Motor neuron (in vitro differentiated cells): Measurements from ENCODE around the gene C16orf90. TPM values are rescaled to one million over a fixed set of nuclear protein-coding genes. Genes with fewer than 3 reads are reported as not detected.
A peak's percentile ranks its signal among the peaks of the same experiment; 100 is the strongest.
"Not testable (repeated sequence)": the region's sequence is repeated elsewhere in the genome, so short reads cannot be mapped to it uniquely, and the experiment has no call there.

Experiments
- ATAC-seq, 8 experiments: fragments of 200-7000 bp; cut with Tn5 transposase; replicated peaks in 6 of 8; 2 replicates each; pipeline ENCODE4 v1.8.0; 2021; ENCODE audit warnings: mild to moderate bottlenecking in 8 of 8, moderate library complexity in 8 of 8
- H3K27ac ChIP-seq, 2 donors: fragments of 250-450 bp; sonication (Bioruptor Pico); 2 replicates each; pipeline ENCODE4 v1.9.0; 2021; ENCODE audit warnings: antibody characterized with exemption in 2 of 2, mild to moderate bottlenecking in 2 of 2, moderate library complexity in 1 of 2
- H3K4me1 ChIP-seq, 2 donors: fragments of 250-450 bp; sonication (Bioruptor Pico); replicated peaks in 1 of 2; 2 replicates each; pipeline ENCODE4 v1.6.1; 2021; ENCODE audit warnings: antibody characterized with exemption in 2 of 2, mild to moderate bottlenecking in 2 of 2, moderate library complexity in 1 of 2
- H3K4me3 ChIP-seq, 5 donors: fragments of 250-450 bp; sonication (Bioruptor Pico); 2 replicates each; pipeline ENCODE4 v1.9.0; 2021; ENCODE audit warnings: antibody characterized with exemption in 5 of 5, mild to moderate bottlenecking in 5 of 5, moderate library complexity in 4 of 5
- WGBS, 10 experiments: fragments of 450-650 bp; shearing (Covaris generic); methylation state at CpG; one replicate each; pipeline ENCODE4 v1.0.0; 2022; 5-methylcytosine and 5-hydroxymethylcytosine counted together
- in situ Hi-C, 9 experiments: fragments of 400-800 bp; cut with MboI; loops; one replicate each; pipeline ENCODE4 v1.15.0; 2021; ENCODE audit warnings: low sequenced_read_pairs in 9 of 9, low pct_unique_long_range_greater_than_20kb in 2 of 9; ENCODE audit not compliant: unreplicated experiment in 9 of 9
- total RNA-seq, 8 experiments: library from RNA; unstranded; fragments of 300-600 nt; gene quantifications; 2 replicates each; pipeline versions ENCODE4 v1.2.3 to v1.2.4, GENCODE V29; 2022

The C16orf90 gene
- total RNA-seq, 8 experiments from 2014 or later: 0.11 to 0.47 (median 0.29) TPM; not detected in 5

- H3K4me1 ChIP-seq: peaks cover 5 to 6% of the 10 kb centered on the region in 2 donors
- ATAC-seq: peak in 1 of 8 experiments; percentile 3
- WGBS, 10 experiments: 67 to 100% (median 94%) methylated on average over 1 to 5 of the region's 6 CpGs; no CpG with 5 or more reads in 2 of the 10 experiments
- H3K4me3 ChIP-seq: no peak overlapping the region
- in situ Hi-C loops: no loop called here
- no peak overlapping the region for H3K27ac ChIP-seq
Measured at GRCh38 chr16:3503523-3503922, 8.2 kb upstream of the C16orf90 start.

GRCh38 chr16:3501783-3502400 is 6.6 kb upstream of the C16orf90 start:
- Histone ChIP-seq H3K27ac (peak overlapping the region in 1 of 2 donors; percentile 7), H3K4me3 (peak overlapping the region; percentile 57 to 76 (median 67)), H3K4me1 (peaks cover 5 to 6% of the 10 kb centered on the region in 2 donors)
- 24 to 100% (median 71%) methylated on average over 3 to 17 of the region's 22 CpGs for WGBS, 10 experiments
- in situ Hi-C loops: no loop called here
- no peak for ATAC-seq

- peak in 1 of 8 experiments; percentile 13 for ATAC-seq
- in situ Hi-C loops: not testable (repeated sequence)
Measured at GRCh38 chr16:3501412-3501761, 6.1 kb upstream of the C16orf90 start.

GRCh38 chr16:3498988-3499387 is 3.7 kb upstream of the C16orf90 start:
- Histone ChIP-seq H3K4me3 (no peak overlapping the region), H3K27ac (no peak overlapping the region), H3K4me1 (peaks cover 5 to 6% of the 10 kb centered on the region in 2 donors)
- in situ Hi-C loops: no loop called here
- 70 to 100% (median 95%) methylated on average over 1 to 15 of the region's 16 CpGs; no CpG with 5 or more reads in 1 of the 10 experiments for WGBS, 10 experiments
- no peak for ATAC-seq

More at GRCh38 chr16:3501412-3501761, 6.1 kb upstream of the C16orf90 start:
- Histone ChIP-seq H3K4me3 (peak overlapping the region; percentile 57 to 76 (median 67)), H3K27ac (peak overlapping the region; percentile 7 to 67)
- 0 to 100% (median 10%) methylated on average over 1 to 21 of the region's 24 CpGs; no CpG with 5 or more reads in 1 of the 10 experiments for WGBS, 10 experiments
- not testable (repeated sequence) for H3K4me1 ChIP-seq

- Histone ChIP-seq H3K4me3 (no peak overlapping the region), H3K4me1 (peaks cover 5 to 6% of the 10 kb centered on the region in 2 donors), H3K27ac (no peak overlapping the region)
- WGBS, 10 experiments: 98 to 100% (median 98%) methylated on average over 1 to 4 of the region's 4 CpGs; no CpG with 5 or more reads in 7 of the 10 experiments
- in situ Hi-C loops: no loop called here
- ATAC-seq: no peak
Measured at GRCh38 chr16:3497771-3498170, 2.5 kb upstream of the C16orf90 start.

GRCh38 chr16:3496386-3496785 is 1.1 kb upstream of the C16orf90 start:
- in situ Hi-C loops: no loop called here
- Histone ChIP-seq H3K27ac (no peak overlapping the region), H3K4me1 (no peaks in the 10 kb centered on the region), H3K4me3 (no peak overlapping the region)
- ATAC-seq: no peak
- 90 to 100% (median 94%) methylated on average over 1 to 12 of the region's 30 CpGs; no CpG with 5 or more reads in 4 of the 10 experiments for WGBS, 10 experiments

GRCh38 chr16:3494386-3494973 is 809 bp downstream of the C16orf90 start:
- peak in 3 of 8 experiments; percentile 21 to 26 (median 23) for ATAC-seq
- Histone ChIP-seq H3K4me3 (no peak overlapping the region), H3K27ac (no peak overlapping the region), H3K4me1 (no peaks in the 10 kb centered on the region)
- in situ Hi-C loops: no loop called here
- no CpG with 5 or more reads among the region's 16 CpGs for WGBS, 10 experiments

- H3K4me3 ChIP-seq: no peak overlapping the region
- no peak overlapping the region for H3K27ac ChIP-seq
- ATAC-seq: no peak
- no peaks in the 10 kb centered on the region for H3K4me1 ChIP-seq
- 100% methylated on average over 3 of the region's 10 CpGs; no CpG with 5 or more reads in 9 of the 10 experiments for WGBS, 10 experiments
- in situ Hi-C loops: no loop called here
Measured at GRCh38 chr16:3492356-3492755, 2.9 kb downstream of the C16orf90 start.

- Histone ChIP-seq H3K4me1 (no peaks in the 10 kb centered on the region), H3K27ac (no peak overlapping the region), H3K4me3 (no peak overlapping the region)
- peak in 4 of 8 experiments; percentile 11 to 21 (median 16) for ATAC-seq
- in situ Hi-C loops: no loop called here
- WGBS, 10 experiments: 60 to 100% (median 75%) methylated on average over 1 to 10 of the region's 17 CpGs; no CpG with 5 or more reads in 2 of the 10 experiments
Measured at GRCh38 chr16:3490911-3491629, 4.2 kb downstream of the C16orf90 start.

- H3K4me1 ChIP-seq: no peaks in the 10 kb centered on the region
- no peak overlapping the region for H3K27ac ChIP-seq
- ATAC-seq: no peak
- in situ Hi-C loops: no loop called here
- no peak overlapping the region for H3K4me3 ChIP-seq
- WGBS, 10 experiments: 0 to 100% (median 79%) methylated on average over 1 to 8 of the region's 13 CpGs; no CpG with 5 or more reads in 4 of the 10 experiments
Measured at GRCh38 chr16:3488801-3489200, 6.5 kb downstream of the C16orf90 start.

GRCh38 chr16:3487521-3488410 is 7.5 kb downstream of the C16orf90 start:
- 63 to 100% (median 94%) methylated on average over 4 to 12 of the region's 24 CpGs; no CpG with 5 or more reads in 4 of the 10 experiments for WGBS, 10 experiments
- ATAC-seq: peak in 1 of 8 experiments; percentile 19
- Histone ChIP-seq H3K27ac (no peak overlapping the region), H3K4me1 (no peaks in the 10 kb centered on the region), H3K4me3 (no peak overlapping the region)
- in situ Hi-C loops: no loop called here

- in situ Hi-C loops: no loop called here
- ATAC-seq: peak in 5 of 8 experiments; percentile 14 to 35 (median 28)
- H3K4me3 ChIP-seq: no peak overlapping the region
- H3K27ac ChIP-seq: no peak overlapping the region
- 67 to 100% (median 91%) methylated on average over 1 to 9 of the region's 24 CpGs; no CpG with 5 or more reads in 4 of the 10 experiments for WGBS, 10 experiments
- no peaks in the 10 kb centered on the region for H3K4me1 ChIP-seq
Measured at GRCh38 chr16:3486506-3487215, 8.6 kb downstream of the C16orf90 start.
